Esophagus (tissue), 2 donors: ENCODE results near the gene TMEM26. TPM values are rescaled to one million over a fixed set of nuclear protein-coding genes. Genes with fewer than 3 reads are reported as not detected.
"Not testable (repeated sequence)": the region's sequence is repeated elsewhere in the genome, so short reads cannot be mapped to it uniquely, and the experiment has no call there.

Experiments used
- H3K27ac ChIP-seq, 2 donors: one replicate each; pipeline ENCODE4 v1.5.1; 2013; ENCODE audit warnings: low read depth in 2 of 2, mild to moderate bottlenecking in 2 of 2, inconsistent platforms in 1 of 2, low read length in 1 of 2, moderate library complexity in 1 of 2
- H3K27me3 ChIP-seq, 2 donors: one replicate each; pipeline ENCODE4 v1.6.1; 2013; ENCODE audit warnings: low read length in 2 of 2, control low read depth in 1 of 2, mild to moderate bottlenecking in 1 of 2; ENCODE audit not compliant: insufficient read depth in 2 of 2, control insufficient read depth in 1 of 2
- H3K36me3 ChIP-seq, 2 donors: one replicate each; pipeline ENCODE4 v1.6.1; 2013; ENCODE audit warnings: low read length in 1 of 2; ENCODE audit not compliant: control insufficient read depth in 2 of 2, insufficient read depth in 2 of 2
- H3K4me1 ChIP-seq, 2 donors: one replicate each; pipeline ENCODE4 v1.6.1; 2013; ENCODE audit warnings: low read length in 1 of 2; ENCODE audit not compliant: control insufficient read depth in 2 of 2, insufficient read depth in 2 of 2
- H3K4me3 ChIP-seq, 2 donors: one replicate each; pipeline ENCODE4 v1.5.1; 2013; ENCODE audit warnings: low read length in 2 of 2, mild to moderate bottlenecking in 2 of 2, low read depth in 1 of 2, moderate library complexity in 1 of 2
- H3K9me3 ChIP-seq, 2 donors: one replicate each; pipeline ENCODE4 v1.6.1; 2013; ENCODE audit warnings: mild to moderate bottlenecking in 2 of 2, low read depth in 1 of 2, low read length in 1 of 2, moderate library complexity in 1 of 2; ENCODE audit not compliant: control insufficient read depth in 2 of 2, insufficient read depth in 1 of 2
- WGBS, 2 donors: extraction: QIAGEN DNeasy Blood & Tissue Kit; methylation state at CpG; one replicate each; pipeline ENCODE4 v1.1.7; 2013; 5-methylcytosine and 5-hydroxymethylcytosine counted together
- polyA plus RNA-seq, 2 donors: library from polyadenylated mRNA; stranded (reverse); fragments of 200-250 nt; gene quantifications; one replicate each; pipeline ENCODE4 v1.2.3, GENCODE V29; 2013
- donor health status: healthy with polysubstance abuse.
- donor health status: Bipolar disorder and iron deficiency.

The TMEM26 gene
- polyA plus RNA-seq, 2 donors = 0.02 to 0.08 TPM

DNA sequence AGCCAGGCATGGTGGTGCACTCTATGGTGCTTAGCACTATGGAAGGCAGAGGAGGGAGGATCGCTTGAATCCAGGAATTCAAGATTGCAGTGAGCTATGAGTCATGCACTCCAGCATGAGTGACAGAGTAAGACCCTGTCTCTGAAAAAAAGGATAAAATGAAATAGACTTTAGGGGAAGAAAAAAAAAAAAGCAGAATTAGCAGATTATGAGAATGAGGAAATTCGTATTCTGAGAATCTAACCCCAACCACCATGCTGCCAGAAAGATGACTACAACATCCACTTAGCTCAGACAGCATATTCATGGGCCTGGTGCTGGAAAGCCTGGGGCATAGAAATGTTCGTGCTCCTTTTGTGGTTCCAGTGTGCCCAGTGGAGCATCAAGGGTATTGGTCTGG is 63.3 kb downstream of the TMEM26 start:
- Histone ChIP-seq H3K27ac (no peak overlapping the region), H3K27me3 (no peaks in the 10 kb centered on the region), H3K4me1 (no peaks in the 10 kb centered on the region), H3K36me3 (no peaks in the 10 kb centered on the region), H3K4me3 (no peak overlapping the region), H3K9me3 (no peaks in the 10 kb centered on the region)
- WGBS, 2 donors = 80 to 89% methylated on average over 3 of the region's 3 CpGs

DNA sequence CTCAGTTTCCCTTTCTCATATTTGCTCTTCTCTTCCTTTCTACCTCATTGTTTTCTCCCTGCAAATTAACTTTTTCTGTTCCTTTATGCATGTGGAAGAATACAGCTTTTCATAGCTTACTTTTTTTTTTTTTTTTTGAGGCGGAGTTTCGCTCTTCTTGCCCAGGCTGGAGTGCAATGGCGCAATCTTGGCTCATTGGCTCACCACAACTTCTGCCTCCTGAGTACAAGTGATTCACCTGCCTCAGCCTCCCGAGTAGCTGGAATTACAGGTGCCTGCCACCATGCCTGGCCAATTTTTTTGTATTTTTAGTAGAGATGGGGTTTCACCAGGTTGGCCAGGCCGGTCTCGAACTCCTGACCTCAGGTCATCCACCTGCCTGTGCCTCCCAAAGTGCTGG is 64.2 kb downstream of the TMEM26 start:
- 88 to 90% methylated on average over 6 of the region's 6 CpGs for WGBS, 2 donors
- not testable (repeated sequence) for H3K27me3 ChIP-seq, H3K36me3 ChIP-seq, H3K27ac ChIP-seq, H3K4me1 ChIP-seq, H3K9me3 ChIP-seq, H3K4me3 ChIP-seq

DNA sequence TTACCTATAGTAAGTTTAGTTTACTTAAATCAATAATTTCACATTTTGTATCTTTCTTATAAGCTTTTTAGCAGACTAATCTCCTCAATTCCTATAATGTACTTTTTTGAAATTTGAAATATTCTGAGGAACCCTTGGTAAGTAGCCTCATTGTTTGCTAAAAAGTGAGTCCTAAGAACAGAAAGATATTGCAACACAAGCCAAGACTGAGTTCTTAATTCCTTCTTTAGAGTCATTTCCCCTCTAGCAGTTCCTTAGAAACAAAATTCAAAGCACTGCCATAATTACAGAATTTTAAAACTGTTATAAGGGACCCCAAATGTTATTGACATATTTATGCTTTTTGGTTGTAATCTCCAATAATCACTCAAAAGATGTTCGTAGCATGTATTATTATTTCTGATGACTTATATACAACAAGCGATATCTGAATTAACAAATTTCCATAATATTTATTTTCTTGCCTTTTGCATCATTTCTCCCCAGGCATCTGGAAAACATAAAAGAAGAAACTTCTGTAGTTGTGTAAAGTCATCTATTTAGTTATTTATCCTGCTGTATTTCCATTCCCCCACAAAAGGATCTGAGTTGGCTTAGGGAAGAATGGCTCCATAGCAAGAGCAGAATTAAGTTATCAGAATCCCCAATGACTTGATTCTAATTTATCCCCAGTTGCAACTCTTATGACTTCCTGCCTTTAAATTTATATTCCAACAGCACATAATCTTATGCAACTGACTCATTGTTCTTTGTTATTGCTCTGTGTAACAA is 67.8 kb downstream of the TMEM26 start:
- Histone ChIP-seq H3K27me3 (no peaks in the 10 kb centered on the region), H3K27ac (no peak overlapping the region), H3K9me3 (no peaks in the 10 kb centered on the region), H3K4me1 (no peaks in the 10 kb centered on the region), H3K36me3 (no peaks in the 10 kb centered on the region), H3K4me3 (no peak overlapping the region)
- WGBS, 2 donors = 86 to 89% methylated on average over 2 of the region's 2 CpGs

DNA sequence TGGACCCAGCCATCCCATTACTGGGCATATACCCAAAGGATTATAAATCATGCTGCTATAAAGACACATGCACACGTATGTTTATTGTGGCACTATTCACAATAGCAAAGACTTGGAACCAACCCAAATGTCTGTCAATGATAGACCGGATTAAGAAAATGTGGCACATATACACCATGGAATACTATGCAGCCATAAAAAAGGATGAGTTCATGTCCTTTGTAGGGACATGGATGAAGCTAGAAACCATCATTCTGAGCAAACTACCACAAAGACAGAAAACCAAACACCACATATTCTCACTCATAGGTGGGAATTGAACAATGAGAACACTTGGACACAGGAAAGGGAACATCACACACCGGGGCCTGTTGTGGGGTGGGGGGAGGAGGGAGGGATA is 72.0 kb downstream of the TMEM26 start:
- not testable (repeated sequence) for H3K36me3 ChIP-seq, H3K9me3 ChIP-seq, H3K4me3 ChIP-seq, H3K27me3 ChIP-seq, H3K27ac ChIP-seq, H3K4me1 ChIP-seq
- WGBS, 2 donors = 54 to 79% methylated on average over 3 of the region's 3 CpGs

DNA sequence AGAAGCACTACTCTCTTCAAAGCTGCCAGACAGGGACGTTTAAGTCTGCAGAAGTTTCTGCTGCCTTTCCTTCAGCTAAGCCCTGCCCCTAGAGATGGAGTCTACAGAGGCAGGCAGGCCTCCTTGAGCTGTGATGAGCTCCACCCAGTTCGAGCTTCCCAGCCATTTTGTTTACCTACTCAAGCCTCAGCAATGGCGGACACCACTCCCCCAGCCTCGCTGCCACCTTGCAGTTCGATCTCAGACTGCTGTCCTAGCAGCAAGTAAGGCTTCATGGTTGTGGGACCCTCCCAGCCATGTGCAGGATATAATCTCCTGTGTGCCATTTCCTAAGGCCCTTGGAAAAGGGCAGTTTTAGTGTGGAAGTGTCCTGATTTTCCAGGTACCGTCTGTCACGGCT is 74.3 kb downstream of the TMEM26 start:
- H3K9me3 ChIP-seq = peaks cover 0 to 6% of the 10 kb centered on the region in 2 donors
- no peak overlapping the region for H3K4me3 ChIP-seq
- H3K4me1 ChIP-seq = no peaks in the 10 kb centered on the region
- H3K36me3 ChIP-seq = no peaks in the 10 kb centered on the region
- WGBS, 2 donors = 83 to 85% methylated on average over 7 of the region's 7 CpGs
- H3K27ac ChIP-seq = no peak overlapping the region
- no peaks in the 10 kb centered on the region for H3K27me3 ChIP-seq

DNA sequence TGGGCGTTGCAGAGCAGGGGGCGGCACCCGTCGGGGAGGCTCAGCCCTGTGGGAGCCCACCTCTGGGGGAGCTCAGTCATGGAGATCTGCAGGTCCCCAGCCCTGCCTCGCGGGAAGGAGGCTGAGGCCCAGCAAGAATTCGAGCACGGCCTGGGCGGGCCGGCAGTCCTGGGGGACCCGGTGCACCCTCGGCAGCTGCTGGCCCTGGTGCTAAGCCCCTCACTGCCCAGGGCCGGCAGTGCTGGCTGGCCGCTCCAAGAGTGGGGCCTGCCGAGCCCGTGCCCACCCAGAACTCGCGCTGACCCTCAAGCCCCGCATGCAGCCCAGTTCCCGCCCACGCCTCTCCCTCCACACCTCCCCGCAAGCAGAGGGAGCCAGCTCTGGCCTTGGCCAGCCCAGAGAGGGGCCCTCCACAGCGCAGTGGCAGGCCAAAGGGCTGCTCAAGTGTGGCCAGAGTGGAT is 76.2 kb downstream of the TMEM26 start:
- H3K27me3 ChIP-seq = no peaks in the 10 kb centered on the region
- no peak overlapping the region for H3K4me3 ChIP-seq
- H3K4me1 ChIP-seq = no peaks in the 10 kb centered on the region
- peaks cover 0 to 6% of the 10 kb centered on the region in 2 donors for H3K9me3 ChIP-seq
- H3K36me3 ChIP-seq = no peaks in the 10 kb centered on the region
- H3K27ac ChIP-seq = no peak overlapping the region
- WGBS, 2 donors = 94 to 96% methylated on average over 19 to 23 of the region's 23 CpGs

DNA sequence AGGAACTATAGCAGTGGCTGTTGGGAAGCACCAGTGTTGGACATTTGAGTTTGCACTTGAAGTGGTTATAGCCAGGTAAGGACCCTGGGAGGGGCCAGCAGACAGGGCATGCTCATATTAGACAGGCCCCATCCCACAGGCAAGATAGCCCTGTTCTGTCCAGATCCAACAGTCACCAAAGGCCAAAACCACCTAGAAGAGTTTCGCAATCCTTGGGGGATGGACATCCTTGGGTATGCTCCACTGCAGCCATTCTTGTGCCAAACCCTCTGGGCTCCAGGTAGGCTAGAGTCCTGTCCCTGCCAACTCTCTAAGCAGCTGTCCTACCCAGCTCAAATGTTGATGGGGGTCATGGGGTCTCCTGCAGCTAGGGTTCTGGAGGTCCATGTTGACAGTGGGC is 76.8 kb downstream of the TMEM26 start:
- Histone ChIP-seq H3K36me3 (no peaks in the 10 kb centered on the region), H3K4me3 (no peak overlapping the region), H3K27me3 (no peaks in the 10 kb centered on the region), H3K4me1 (no peaks in the 10 kb centered on the region), H3K27ac (no peak overlapping the region), H3K9me3 (peaks cover 0 to 6% of the 10 kb centered on the region in 2 donors)
- 98 to 100% methylated on average over 1 of the region's 1 CpG for WGBS, 2 donors

DNA sequence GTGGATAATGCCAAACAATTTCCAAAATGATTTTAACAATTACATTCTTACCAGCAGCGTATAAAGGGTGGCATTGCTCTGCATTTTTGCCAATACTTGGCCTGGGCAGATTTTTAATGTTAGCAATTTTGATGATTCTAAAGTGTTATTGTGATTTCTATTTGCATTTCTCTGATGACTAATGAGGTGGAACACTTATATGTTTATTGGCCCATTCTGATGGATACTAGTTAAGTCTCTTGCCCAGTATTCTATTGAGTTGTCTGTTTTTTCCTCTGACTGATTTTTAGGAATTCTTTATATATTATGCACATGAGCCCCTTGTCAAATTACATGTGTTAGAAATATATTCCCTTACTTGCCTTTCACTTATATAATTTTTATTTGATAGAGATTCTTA is 86.8 kb downstream of the TMEM26 start:
- Histone ChIP-seq H3K36me3 (no peaks in the 10 kb centered on the region), H3K9me3 (no peaks in the 10 kb centered on the region), H3K4me1 (no peaks in the 10 kb centered on the region), H3K4me3 (no peak overlapping the region), H3K27me3 (no peaks in the 10 kb centered on the region), H3K27ac (no peak overlapping the region)
- 73 to 87% methylated on average over 1 of the region's 1 CpG for WGBS, 2 donors

DNA sequence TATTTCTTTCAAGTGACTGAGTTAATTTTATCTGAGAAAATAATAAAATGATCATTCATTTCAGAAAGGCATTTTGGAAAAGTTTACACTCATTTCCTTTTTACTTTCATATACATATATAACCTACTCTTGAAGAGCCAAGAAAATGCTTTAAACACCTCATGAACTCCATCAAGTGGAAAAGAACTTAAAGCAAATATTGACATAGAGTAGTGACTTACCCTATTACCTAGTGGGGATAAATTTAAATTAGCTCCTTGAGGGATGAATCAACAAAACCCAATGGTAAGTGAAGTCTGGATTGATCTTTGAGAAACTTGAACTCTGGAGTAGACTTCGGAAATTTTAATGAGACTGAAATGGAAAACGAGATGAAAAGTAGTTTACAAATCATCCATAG is 88.6 kb downstream of the TMEM26 start:
- H3K4me3 ChIP-seq = no peak overlapping the region
- no peaks in the 10 kb centered on the region for H3K4me1 ChIP-seq
- 77 to 84% methylated on average over 2 of the region's 2 CpGs for WGBS, 2 donors
- no peaks in the 10 kb centered on the region for H3K27me3 ChIP-seq
- no peak overlapping the region for H3K27ac ChIP-seq
- no peaks in the 10 kb centered on the region for H3K36me3 ChIP-seq
- no peaks in the 10 kb centered on the region for H3K9me3 ChIP-seq

DNA sequence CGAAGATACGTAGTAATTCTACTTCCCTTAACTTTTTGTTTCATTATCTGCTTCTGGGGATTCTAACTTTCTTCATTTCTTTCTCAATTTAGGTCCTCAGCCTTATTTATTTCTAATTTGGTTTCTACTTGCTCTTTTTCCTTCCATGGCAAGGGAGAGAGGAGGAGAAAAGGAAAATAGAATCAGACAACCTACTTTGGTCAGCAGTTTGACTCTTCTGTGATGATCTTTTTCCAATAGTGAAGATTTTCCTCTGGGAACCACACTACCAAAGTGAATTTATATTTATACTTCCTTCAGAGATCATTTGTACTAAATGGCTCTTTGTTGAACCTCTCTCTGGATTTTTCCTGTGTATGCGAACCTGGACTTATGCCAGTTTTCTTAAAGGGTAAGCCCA is 90.2 kb downstream of the TMEM26 start:
- no peak overlapping the region for H3K4me3 ChIP-seq
- H3K27ac ChIP-seq = no peak overlapping the region
- no peaks in the 10 kb centered on the region for H3K9me3 ChIP-seq
- no peaks in the 10 kb centered on the region for H3K4me1 ChIP-seq
- 65 to 74% methylated on average over 3 of the region's 3 CpGs for WGBS, 2 donors
- no peaks in the 10 kb centered on the region for H3K27me3 ChIP-seq
- no peaks in the 10 kb centered on the region for H3K36me3 ChIP-seq
